ENCODE data around the gene KHK. TPM values are rescaled to one million over a fixed set of nuclear protein-coding genes. Genes with fewer than 3 reads are reported as not detected.
A peak's percentile ranks its signal among the peaks of the same experiment; 100 is the strongest.

KHK gene
- total RNA-seq, result 6.2 TPM

DNA sequence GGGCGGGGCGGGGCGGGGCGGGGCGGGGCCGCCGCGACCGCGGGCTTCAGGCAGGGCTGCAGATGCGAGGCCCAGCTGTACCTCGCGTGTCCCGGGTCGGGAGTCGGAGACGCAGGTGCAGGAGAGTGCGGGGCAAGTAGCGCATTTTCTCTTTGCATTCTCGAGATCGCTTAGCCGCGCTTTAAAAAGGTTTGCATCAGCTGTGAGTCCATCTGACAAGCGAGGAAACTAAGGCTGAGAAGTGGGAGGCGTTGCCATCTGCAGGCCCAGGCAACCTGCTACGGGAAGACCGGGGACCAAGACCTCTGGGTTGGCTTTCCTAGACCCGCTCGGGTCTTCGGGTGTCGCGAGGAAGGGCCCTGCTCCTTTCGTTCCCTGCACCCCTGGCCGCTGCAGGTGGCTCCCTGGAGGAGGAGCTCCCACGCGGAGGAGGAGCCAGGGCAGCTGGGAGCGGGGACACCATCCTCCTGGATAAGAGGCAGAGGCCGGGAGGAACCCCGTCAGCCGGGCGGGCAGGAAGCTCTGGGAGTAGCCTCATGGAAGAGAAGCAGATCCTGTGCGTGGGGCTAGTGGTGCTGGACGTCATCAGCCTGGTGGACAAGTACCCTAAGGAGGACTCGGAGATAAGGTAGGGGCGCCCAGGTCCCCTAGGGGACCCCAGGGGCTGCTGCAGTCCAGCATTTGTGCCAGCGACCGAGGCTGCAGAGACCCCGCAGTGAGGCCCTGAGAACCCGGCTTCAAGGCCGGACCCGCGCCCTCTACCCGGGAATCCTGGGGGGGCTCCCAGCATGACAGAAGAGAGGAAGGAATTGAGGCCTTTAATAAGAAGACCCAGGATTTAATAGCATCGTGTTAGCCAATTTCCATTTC lies at the start of gene KHK:
TSS of gene KHK (plus strand) at position 49 of the 870 bp plus-strand sequence. CDS start at position 537, 488 bp downstream.
- peak; percentile 54 for DNase-seq

DNA sequence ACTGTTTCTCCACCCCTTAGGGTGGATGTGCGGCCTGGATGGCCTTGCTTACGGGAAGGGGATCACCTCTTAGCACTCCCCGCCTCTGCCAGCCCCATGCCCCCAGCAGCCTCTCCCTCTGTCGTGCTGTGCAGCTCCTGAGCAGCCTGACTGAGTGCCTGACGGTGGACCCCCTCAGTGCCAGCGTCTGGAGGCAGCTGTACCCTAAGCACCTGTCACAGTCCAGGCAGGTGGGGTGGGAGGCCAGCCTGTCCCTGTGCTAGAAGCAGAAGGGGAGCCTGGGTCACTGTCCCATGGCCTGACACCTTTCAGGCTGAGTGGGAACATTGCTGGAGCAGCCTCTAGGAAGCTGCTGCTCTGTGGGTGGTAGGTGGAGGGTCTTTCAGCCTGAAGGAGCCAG lies 48.6 kb upstream of the KHK start:
- no peak for DNase-seq

GRCh38 chr2:27038631-27039339 lies 47.8 kb upstream of the KHK start:
- no peak for DNase-seq

- DNase-seq, result no peak
Observed at GRCh38 chr2:27039426-27039825, 47.1 kb upstream of the KHK start.

DNA sequence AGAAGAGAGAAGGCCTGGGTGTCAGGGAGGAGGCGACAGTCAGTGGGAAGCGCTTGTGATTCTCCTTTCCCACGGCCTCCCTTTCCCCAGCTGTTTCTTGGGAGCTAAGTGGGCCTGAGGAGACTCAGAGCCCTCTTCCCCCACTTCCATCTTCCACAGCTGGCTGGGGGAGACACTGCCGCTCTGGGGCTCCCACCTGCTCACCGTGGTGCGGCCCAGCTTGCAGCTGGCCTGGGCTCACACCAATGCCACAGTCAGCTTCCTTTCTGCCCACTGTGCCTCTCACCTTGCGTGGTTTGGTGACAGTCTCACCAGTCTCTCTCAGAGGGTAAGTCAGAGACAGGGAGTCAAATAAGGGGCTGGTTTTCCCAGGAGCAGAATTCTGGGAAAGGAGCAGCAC lies 46.7 kb upstream of the KHK start:
- DNase-seq, result no peak

DNA sequence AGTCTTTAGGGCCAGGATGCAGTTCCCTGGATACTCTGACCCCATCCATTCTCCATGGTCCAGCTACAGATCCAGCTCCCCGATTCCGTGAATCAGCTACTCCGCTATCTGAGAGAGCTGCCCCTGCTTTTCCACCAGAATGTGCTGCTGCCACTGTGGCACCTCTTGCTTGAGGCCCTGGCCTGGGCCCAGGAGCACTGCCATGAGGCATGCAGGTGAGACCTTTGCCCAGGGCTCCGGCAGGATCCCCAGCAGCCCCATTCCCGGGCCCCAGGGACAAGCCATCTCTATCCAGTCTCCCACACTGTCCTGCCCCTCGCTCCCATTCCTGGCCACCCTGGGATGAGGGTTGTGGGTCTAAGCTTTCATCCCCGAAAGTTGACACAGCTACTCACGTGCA lies 46.3 kb upstream of the KHK start:
- no peak for DNase-seq

DNA sequence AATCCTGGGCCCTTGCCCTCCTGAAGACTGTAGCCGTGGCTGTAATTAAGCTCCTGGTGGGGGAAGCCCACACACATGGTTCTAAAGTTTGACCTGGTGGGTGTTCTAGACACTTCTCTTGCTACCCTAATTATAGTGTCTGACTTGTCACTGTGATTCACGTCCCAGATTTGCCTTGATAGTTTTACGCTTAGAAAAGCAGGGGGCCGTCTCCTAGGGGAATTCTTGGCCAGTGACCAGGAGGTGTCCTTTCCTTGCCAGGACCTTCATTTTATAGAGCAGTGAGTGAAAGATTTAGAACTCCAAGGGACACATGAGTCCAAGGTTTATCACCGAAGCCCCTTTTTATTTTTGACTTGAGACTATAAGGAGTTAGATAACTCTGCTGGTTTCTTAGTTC lies 44.8 kb upstream of the KHK start:
- peak; percentile 16 for DNase-seq

DNA sequence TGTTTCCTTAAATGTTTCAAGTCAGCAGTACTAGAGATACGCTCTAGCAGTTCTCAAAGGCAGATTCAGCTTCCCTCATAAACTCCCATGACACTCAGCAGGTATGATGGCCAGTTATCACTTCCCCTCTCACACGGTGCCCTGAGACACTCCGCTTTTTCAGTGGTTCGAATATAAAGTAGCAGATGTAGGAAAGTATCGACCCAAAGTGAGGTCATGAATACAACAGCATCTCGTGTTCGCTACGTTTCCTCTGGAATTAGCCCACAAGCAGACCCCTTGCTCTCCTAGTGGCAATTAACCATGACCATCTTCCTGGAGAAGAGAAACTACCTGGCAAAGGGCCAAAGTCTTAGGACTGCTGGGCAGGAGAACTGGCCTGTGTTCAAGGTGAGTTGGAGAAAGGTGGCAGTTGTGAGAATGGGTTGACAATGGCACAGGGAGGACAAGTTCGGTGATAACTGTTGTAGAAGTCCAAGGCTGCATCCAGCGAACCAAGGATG lies 44.4 kb upstream of the KHK start:
- no peak for DNase-seq

- no peak for DNase-seq
Observed at GRCh38 chr2:27042985-27043634, 43.5 kb upstream of the KHK start.

GRCh38 chr2:27049422-27050280 lies 36.9 kb upstream of the KHK start:
- no peak for DNase-seq

DNA sequence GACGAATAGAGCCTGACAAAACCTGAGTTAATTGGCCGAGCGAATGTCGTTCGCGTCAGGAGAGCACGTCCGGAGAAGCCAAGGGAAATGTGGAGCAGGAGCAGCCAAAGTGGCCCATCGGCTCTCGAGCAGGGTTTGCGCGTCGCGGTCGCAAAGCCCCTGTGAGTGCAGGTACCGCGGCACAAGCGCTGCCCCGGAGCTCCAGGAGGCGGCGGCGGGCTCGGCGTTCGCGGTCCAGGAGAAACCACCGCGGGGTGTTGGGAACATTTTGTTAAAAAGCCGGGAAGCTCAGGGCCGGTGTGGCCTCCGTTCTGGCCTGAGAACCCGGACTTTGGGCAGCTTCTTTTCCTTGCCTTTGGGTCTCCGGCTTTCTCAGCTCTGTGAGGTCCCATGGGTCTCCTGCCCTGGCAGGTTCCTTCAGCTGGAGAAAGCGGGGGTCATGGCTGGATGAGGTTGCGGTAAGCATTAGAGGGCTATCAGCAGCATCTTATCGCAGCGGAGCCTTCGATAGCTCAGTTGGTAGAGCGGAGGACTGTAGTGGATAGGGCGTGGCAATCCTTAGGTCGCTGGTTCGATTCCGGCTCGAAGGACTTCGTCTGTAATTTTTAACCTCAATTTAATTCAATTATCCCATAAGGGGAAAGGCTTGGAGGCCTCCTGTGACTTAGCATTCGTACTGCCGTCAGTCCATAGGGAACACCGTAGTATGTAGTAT lies 36.1 kb upstream of the KHK start:
- DNase-seq, result peak; percentile 86

- DNase-seq, result peak; percentile 89
Observed at GRCh38 chr2:27050996-27051901, 35.3 kb upstream of the KHK start, which contains the start of gene AGBL5. TSS of gene AGBL5 (plus strand) at chr2:27051668. CDS start at chr2:27052959, 1,291 bp downstream.

- no peak for DNase-seq
Observed at GRCh38 chr2:27051902-27052645, 34.5 kb upstream of the KHK start.

DNA sequence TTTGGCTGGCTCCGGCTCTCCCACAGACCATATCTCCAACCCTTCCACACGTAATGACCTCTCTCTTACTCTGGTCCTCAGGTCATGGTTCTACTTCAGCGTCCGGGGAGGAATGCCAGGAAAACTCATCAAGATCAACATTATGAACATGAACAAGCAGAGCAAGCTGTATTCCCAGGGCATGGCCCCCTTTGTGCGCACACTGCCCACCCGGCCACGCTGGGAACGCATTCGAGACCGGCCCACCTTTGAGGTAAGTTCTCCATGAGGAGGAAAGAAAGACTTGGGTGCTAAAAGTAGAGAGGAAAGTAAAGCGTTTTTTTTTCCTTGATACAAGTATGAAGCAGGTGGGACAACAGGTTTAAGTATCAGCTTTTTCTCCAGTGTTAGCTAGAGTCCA lies 33.3 kb upstream of the KHK start:
- no peak for DNase-seq

GRCh38 chr2:27053776-27054175 lies 32.8 kb upstream of the KHK start:
- DNase-seq, result no peak

- no peak for DNase-seq
Observed at GRCh38 chr2:27054721-27055120, 31.9 kb upstream of the KHK start.

GRCh38 chr2:27057184-27057583 lies 29.4 kb upstream of the KHK start:
- no peak for DNase-seq

- DNase-seq, result no peak
Observed at GRCh38 chr2:27058210-27058609, 28.4 kb upstream of the KHK start.

GRCh38 chr2:27059141-27059820 lies 27.3 kb upstream of the KHK start:
- DNase-seq, result no peak
